GM21526 (cell line): ENCODE data around the gene DVL2.

ENCODE experiments used
- ATAC-seq: cut with Tn5 transposase; IDR thresholded peaks from one replicate; pipeline ENCODE4 v1.9.1; 2021; ENCODE audit warnings: moderate library complexity; ENCODE audit not compliant: unreplicated experiment, low FRiP score

DVL2 gene

GRCh38 chr17:7177954-7178477, 56.3 kb downstream of the DVL2 start:
- no peak for ATAC-seq

GRCh38 chr17:7177191-7177953, 56.9 kb downstream of the DVL2 start:
- no peak for ATAC-seq

- no peak for ATAC-seq
These were observed 57.5 kb downstream of the DVL2 start for GRCh38 chr17:7176841-7177190.

- no peak for ATAC-seq
These were observed 58.0 kb downstream of the DVL2 start for GRCh38 chr17:7176107-7176840.
